Posterior vena cava (tissue), 2 donors: Measurements from ENCODE around the gene CARNS1. TPM values are rescaled to one million over a fixed set of nuclear protein-coding genes. Genes with fewer than 3 reads are reported as not detected.

ENCODE experiments used
- DNase-seq: peaks from one replicate; pipeline ENCODE4 v3.0.0-alpha.2; 2020; ENCODE audit warnings: low spot score
- intact Hi-C, 2 donors: fragments of 100-400 bp; cut with DNase I; formaldehyde crosslinking; loops; one replicate each; pipeline versions ENCODE4 v1.14.1 to v1.14.2; 2022 to 2023
- total RNA-seq, 2 donors: library from RNA; stranded (reverse); fragmentation: NEBNext Ultra II Directional; extraction: Animal tissue kit (Norgen Biotek cat#: 25700); gene quantifications; one replicate each; pipeline ENCODE4 v1.2.1, GENCODE V29; 2021
- donor health status: DM: yes; HTN: yes; CAD: no.
- donor health status: DM: yes; HTN: yes; CAD: no.

Gene CARNS1
- total RNA-seq, 2 donors from 2014 or later = 1.4 to 1.6 TPM

DNA sequence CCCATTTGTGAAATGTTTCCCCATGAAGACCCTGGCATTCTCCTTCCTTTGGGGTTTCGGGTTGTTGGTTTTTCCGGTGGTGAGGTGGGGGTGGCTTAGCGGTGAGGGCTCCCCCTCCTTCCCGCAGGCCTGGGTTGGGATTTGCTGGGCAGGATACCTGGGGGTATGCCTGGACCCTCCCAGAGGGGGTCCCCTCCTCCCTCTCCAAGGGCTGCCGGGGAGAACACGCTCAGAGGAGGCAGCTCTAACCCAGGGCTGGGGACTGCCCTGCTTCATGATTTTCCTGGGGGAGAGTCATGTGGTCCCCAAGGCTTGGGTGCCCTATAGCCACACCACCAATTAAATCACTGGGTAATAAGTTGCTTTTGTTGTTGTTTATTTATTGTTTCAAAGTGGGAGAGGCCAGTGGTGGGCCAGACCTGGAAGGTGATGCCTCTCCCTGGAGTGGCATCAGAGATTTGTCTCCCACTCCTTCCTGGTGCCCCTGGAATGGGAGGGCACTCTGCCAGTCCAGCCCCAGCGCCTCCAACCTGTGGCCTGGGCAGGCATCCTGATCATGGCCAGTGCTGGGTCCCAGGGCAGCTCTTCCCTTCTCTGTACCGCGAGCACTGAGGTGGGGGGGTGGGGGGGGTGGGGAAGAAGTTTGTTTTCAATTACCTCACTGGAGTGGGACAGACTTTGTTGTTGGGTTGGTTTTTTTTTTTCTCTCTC lies 40.8 kb upstream of the CARNS1 start:
- DNase-seq = no peak
- intact Hi-C loops = loop anchor here in 1 of 2 donors (5.0 kb wide), 1 partner anchor 107 kb away; the partner anchor contains the start of gene GRK2

DNA sequence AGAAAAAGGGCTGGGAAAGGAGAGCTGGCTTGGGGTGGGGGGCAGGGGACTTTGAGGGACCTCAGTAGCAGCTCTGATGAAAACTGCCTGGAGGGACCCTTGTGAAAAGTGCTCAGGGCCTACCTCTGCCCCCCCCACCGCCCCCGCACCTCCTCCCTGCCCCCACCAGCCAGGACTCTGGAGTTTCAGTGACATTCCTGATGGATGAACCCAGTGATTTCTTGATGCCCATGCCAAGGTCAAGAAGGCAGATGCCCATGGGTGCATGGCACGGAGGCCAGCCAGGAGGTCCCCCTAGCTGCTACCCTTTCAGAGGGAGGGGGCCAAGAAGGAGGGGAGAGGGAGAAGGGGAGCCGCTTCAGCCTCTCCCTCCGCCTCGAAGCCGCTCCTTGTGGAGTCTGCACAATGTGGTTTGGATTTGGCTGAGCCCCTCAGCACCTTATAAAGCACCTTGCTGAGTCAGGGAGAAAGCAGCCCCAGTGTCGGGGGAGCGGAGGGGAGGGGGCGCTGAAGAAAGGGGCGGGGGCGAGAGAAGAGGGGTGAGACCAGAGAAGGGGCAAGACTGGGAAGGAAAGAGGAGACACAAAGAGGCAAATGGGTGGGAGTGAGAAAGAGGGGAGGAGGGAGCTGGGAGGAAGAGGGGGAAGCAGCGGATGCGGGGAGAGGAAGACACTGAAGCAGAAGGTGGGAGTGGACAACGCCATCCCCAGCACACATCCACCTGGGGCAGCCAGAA lies 40.0 kb upstream of the CARNS1 start:
- intact Hi-C loops = loop anchor here in 1 of 2 donors (5.0 kb wide), 1 partner anchor 108 kb away; the partner anchor contains the start of gene GRK2

DNA sequence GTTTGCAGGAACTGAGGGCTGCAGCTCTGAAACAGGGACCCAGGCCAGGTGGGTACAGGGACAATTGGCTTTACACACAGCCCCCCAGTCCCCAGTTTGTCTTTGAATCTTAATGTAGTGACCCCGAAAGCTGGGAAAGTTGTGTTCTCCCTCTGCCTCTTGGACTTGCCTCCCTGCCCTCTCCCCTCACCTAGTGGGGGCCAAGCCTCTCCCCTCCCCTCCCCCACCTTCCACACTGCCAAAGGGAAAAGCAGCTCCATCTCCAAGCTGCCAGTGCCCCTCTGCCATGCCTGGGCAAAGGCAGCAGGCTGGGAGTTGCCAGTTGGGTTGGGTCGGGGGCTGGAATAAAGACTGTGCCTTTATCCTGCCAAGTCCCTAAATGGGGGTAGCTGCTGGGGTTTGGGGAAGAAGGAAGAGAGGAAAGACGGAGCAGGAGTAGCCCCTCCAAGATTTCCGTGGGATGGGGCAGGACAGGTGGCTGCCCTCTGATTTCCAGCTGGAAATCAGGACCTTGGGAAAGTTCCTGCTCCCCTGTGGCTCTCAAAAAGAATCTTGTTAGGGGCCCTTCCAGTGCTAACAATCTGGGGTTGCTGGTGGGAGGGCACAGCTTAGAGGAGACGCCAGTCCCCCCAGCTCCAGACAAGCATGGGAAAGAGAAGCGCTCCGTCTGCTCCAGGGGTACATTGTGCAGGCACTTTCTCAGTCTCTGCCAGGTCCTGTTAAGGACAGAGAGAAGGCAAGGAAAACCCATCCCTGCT lies 39.2 kb upstream of the CARNS1 start:
- DNase-seq = no peak
- intact Hi-C loops = loop anchor here in 1 of 2 donors (5.0 kb wide), 1 partner anchor 109 kb away; the partner anchor contains the start of gene GRK2

More for the DNA sequence above, 40.0 kb upstream of the CARNS1 start:
- no peak for DNase-seq

DNA sequence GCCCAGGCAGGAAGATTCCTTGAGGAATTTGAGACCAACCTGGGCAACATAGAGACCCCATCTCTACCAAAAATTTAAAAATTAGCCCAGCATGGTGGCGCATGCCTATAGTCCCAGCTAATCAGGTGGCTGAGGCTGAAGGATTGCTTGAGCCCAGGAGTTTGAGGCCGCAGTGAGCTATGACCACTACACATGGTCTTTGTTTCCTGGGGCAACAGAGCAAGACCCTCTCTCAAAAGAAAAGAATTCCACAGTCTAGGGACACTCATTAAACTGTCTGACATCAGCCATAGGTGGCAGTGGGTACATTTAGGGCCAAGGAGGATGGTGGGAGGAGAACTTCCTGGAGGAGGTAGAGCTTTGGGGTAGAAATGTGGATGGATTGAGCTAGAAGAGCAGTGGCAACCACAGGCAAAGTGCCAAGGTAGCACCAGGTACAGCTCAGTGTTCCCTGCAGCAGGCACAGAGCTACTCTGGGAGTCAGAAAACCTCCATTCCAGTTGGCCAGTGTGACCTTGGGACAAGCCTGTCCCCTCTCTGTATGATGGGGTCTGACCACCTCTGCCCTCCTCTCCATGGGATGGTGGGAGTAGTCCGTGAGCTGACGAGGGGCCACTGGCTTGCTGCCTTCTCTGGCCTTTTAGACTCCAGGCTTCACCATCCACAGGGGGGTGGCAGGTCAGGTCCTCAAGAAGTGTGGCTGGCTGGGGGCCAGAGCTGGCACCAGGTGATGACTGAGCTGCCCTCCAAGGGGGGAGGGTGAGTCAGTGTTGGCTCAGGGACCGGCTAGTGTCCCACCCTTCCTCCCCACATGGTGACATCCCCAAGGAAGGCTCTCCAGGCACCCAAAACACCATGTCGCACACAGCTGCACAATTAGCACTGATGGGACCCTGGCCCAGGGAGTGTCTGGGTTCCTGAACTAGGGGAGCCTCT lies 38.3 kb upstream of the CARNS1 start:
- intact Hi-C loops = loop anchor here in 1 of 2 donors (5.0 kb wide), 1 partner anchor 110 kb away; the partner anchor contains the start of gene GRK2
- DNase-seq = no peak

DNA sequence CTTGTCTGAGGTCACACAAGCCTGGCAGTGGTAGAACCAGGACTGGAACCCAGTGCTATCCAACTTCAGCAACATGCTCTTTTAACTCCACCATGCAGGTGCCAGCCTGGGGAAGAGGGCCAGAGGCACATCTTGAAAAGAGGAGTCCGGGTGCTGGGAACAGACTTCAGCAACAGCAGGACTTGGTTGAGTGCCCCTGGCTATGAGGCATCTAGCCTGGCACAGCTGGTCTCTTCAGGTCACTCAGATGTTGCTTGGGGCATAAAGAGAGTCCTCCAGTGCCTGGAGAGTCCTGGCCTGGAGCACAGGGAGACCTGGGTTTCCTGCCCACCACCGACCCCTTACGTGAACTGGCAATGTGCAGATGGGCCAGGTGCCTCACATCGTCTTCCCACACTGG lies 36.9 kb upstream of the CARNS1 start:
- DNase-seq = no peak
- intact Hi-C loops = loop anchor here in 1 of 2 donors (5.0 kb wide), 1 partner anchor 111 kb away; the partner anchor contains the start of gene GRK2

DNA sequence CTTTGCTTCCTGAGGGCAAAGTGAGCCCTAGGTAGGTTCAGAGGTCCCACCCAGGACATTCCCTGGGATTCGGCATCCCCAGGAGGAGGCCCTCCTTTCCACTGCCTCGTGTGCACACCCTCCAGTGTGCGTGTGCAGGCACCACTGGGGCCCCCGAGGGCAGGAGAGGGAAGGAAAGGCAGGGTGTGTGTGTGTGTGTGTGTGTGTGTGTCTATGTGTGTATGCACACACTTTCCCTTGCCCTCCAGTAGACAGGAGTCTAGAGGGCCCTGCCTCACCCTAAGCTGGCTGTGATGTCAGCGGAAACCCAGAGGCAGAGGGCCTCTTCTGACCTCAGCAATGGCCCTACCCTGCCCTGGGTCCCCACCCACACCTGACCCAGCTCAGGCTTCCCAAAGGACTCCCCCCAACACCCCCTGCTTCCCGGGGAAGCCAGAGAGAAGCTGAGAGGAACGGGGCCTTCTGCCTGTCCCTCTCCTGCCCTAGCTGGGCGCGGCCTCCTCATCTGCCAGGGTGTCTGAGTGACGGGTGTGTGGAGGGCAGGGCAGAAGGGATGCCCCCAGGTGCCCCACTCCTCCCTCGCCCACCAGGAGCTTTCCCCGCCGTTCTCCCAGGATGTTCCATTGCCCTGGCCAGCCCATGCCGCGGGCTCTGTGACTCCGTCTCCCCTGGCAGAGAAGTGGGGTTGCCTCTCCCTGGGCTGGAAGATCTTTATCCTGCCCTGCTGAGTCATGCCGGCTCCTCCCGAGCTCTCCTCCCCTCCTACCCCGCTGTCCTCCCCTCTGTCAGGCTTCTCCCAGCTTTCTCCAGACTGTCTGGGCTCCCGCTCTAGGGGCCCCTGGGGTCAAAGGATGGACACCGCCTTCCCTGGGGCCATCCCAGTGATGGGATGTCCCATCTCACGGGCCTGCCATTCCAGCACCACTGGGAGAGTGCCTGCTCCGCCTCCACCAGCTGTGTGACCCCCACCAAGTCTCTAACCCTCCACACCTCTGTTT lies 36.1 kb upstream of the CARNS1 start:
- intact Hi-C loops = loop anchor here (5.0 kb wide), 1 partner anchor 112 kb away; the partner anchor contains the start of gene GRK2 (in 2 of the 2)
- no peak for DNase-seq

DNA sequence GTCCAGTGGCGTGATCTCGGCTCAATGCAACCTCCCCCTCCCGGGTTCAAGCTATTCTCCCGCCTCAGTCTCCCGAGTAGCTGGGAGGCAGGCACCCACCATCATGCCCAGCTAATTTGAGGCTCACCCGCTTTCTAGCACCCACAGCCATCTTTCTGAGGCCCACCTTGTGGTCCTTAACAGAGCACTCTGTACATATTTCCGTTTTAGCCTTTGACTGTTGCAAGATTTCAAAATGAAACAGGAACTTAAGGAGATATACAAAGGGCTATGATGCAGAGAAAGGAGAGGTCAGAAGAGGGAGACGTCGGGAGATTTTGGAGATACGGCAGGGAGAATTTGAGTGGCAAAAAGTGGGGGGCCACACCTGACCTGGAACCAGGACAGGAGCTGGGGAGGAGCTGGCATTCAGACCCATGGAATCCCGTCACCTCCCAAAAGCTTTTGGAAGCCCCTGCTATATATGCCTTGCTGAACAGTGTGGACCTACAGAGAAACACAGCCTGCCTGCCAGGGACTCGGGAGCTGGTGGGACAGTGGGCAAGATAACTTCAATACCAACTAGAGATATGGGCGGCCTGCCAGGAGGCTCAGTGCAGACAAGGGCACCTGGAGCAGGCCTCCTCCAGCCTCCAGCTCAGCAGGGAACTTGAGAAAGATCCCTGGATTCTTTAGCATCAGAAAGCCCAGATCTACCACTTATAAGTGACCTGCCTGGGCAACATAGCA lies 34.1 kb upstream of the CARNS1 start:
- no peak for DNase-seq

DNA sequence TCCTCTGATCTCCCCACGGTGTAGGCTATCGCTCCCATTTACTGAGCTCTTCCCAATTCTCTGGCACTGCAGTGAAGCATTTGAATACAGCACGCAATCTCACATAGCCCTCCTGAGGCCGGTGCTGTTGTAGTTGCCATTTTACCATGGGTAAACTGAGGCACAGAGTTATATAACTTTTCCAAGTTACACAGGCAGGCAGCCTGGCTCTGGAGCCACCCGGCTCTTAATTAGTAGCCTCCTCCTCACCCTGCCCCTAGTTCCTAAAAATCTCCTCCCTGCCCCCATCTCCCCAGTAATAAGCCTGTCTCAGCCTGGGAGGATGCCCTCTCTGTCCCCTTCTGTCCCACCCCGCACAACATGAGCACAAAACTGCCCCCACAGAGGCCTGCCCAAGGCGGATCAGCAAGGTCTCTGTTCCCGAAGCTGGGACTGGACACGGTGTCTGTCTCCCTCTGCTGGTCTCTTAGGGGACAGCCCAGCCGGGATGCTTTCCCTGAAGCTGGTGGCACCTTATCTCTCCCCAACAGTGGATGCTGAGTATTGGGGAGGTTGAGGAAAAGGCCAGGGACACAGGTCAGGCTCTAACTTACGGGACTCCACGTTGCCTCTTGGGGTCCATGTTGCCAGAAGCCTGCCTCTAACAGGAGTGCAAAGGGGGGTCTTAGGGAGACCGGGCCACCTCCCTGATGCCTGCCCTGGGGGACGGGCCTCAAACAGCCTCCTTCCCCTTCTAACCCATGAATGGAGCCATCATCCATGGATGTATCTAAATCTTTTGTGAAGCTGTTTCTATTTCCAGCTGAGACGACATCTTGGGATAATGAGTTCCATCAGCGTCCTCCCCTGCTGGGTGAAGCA lies 33.0 kb upstream of the CARNS1 start:
- intact Hi-C loops = loop anchor here (2.0 to 5.0 kb wide), 2 partner anchors 26 to 115 kb away; partner anchors contain the start of gene GRK2 (in 1 of the 2)
- DNase-seq = peak; percentile 95

More for the DNA sequence above, 34.1 kb upstream of the CARNS1 start:
- intact Hi-C loops = loop anchor here in 1 of 2 donors (5.0 kb wide), 1 partner anchor 114 kb away; the partner anchor contains the start of gene GRK2

DNA sequence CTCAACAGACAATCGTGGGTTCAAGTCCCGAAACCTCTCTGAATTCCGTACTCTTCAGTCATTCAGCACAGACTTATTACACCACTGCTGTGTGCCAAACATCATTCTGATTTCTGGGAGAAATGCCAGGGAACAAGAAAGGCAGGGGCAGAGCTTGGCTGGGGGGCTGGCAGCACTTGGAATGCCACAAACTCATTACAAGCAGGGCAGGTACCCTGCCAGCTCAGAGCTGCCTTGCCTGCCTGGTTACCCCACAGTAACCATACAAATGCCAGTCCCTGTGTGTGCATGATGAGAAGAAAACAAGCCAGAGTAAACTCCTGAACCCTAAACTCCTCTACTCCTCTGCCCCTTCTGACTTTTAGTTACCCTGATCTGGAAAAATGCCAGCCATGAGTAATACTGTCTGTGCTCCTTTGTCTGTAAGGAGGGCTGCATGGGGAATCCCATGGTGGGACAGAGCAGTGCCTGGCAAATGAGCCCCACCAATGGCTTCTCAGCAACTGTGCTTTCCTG lies 30.6 kb upstream of the CARNS1 start:
- intact Hi-C loops = loop anchor here in 1 of 2 donors (5.0 kb wide), 1 partner anchor 118 kb away; the partner anchor contains the start of gene GRK2
- DNase-seq = no peak

DNA sequence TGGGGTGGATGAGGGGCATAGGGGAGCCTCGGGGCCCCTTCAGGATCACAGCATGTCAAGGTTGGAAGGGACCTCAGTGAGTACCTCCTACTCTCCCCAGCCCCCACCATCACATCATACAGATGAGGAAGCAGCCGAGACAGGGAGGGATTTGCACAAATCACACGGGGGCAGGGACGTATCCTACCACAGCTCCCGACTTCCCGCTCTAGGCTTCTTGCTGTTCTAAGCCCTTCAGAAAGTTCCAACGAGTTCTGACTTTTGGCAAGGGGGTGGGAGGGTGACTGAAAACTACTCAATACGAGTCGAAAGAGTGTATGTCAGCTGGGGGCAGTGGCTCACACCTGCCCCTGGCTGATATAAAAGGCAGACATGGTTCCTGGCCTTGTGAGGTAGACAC lies 28.4 kb upstream of the CARNS1 start:
- DNase-seq = no peak
- intact Hi-C loops = no loop called here

DNA sequence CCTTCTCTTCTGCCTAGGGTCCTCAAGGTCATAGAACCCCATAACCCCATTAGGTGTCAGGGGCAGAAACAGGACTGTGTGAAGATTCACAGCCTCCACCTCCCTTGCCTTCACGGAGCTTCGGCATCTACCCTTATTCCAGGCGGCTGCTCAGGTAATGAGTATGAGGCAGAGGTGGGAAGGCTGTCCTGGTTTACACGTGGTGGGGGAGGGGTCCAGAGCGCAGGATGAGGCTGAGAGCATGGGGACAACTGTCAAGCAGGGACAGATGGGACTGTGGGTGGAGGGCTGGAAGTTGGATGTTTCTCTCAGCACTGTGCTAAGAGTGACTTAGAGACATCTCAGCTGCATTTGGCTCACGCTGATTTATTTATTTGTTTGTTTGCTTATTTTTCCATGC lies 28.0 kb upstream of the CARNS1 start:
- intact Hi-C loops = no loop called here
- DNase-seq = no peak

DNA sequence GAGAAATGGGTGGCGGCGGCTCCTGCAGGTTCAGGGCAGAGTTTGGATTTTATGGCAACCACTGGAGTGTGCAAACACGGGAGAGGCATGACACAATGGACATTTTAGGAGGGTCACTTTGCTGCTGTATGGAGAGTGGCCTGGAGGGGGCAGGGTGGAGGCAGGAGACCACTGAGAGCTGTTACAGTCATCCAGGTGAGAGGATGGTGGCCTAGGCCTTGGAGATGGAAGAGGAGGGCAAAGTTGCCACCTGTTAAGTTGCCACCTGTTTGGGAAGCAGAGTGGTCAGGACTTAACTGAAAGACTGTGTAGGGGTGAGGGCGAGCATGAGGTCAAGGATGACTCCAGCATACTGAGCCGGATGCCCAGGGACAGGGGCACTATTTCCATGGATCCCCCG lies 26.0 kb upstream of the CARNS1 start:
- intact Hi-C loops = no loop called here
- DNase-seq = no peak

DNA sequence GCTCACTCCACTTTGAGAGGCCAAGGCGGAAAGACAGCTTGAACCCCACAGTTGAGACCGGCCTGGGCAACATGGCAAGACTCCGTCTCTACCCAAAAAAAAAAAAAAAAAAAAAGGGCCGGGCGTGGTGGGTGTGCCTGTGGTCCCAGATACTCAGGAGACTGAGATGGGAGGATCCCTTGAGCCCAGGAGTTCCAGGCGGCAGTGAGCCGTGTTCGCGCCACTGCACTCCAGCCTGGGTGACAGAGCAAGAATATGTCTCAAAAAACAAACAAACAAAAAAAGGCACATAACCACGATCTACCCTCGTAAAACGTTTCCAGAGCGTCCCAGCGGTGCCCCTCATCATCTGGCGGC lies 24.6 kb upstream of the CARNS1 start:
- DNase-seq = no peak
- intact Hi-C loops = loop anchor here in 1 of 2 donors (5.0 kb wide), 1 partner anchor 119 kb away; no protein-coding TSS in a partner anchor

DNA sequence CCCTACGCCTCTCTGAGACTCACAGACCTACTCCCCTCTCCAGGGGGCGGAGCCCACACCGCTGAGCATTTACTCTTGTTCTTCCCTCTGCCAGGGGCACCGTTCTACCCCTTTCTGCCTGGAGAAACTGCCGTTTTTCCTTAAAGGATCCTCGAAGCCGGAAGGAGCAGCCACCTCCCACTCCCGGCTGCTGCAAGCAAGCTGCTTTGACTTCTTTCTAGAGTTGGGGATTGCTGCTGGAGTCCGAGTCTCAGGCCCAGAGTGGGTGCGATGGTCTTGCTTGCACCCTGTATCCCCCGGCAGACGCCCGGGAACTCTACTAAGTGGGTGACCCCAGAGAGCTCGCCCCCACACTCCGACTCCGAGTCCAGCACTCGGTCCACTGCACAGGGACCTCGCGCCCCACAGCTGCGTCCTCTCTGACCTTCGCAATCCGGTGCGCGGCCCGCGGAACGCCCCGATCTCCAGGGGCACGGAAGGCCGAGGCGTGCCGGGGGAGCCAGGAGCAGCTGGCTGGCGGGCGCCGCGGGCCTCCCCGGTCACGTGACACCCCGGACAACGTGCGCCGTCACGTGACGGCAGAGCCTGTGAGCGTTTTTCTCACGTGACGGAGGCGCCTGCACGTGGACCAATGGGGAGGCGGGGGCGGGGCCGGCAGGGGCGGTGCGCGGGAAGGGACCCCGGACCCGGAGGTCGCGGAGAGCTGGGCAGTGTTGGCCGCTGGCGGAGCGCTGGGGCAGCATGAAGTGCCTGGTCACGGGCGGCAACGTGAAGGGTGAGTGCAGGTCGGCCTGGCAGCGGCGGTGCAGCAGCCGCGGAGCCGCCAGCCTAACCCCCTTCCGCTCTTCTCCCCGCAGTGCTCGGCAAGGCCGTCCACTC lies 23.9 kb upstream of the CARNS1 start, which contains the start of gene RAD9A:
Gene RAD9A, plus strand, starts transcription at position 683 of the 879 bp plus-strand sequence. Its CDS starts 59 bp downstream, at position 742.
- peak; percentile 98 for DNase-seq
- intact Hi-C loops = loop anchor here in 1 of 2 donors (5.0 kb wide), 1 partner anchor 119 kb away; no protein-coding TSS in a partner anchor
